GM12874 (cell line): ENCODE data around the gene OTOGL.
A peak's percentile ranks its signal among the peaks of the same experiment; 100 is the strongest.

Experiments
- TF ChIP-seq, protein P1 (sequence below): IDR thresholded peaks from 2 replicates; pipeline ENCODE4 v1.5.1; 2011; ENCODE audit warnings: low read depth, mild to moderate bottlenecking, control low read depth, low read length, moderate library complexity; ENCODE audit not compliant: insufficient read depth

Gene OTOGL

DNA sequence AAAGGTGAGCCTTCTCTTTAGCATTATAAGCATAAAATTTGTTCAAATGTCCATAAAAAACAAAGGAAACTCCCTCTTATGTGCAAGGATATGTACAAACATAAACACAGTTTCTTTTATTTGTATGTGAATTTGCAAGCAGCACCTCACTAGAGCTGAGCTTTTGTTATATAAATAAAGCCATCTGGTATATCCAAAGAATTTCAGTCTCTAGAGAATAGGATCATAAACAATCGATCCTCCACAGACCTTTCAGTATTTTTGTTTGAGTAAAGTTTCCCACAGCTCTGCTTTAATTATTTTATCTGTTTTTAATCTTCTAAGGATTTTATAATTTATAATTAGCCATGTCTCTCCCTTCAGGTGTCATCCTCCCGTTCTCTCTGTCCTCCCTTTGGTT is 89.2 kb downstream of the OTOGL start:
- TF ChIP-seq, protein P1, sequence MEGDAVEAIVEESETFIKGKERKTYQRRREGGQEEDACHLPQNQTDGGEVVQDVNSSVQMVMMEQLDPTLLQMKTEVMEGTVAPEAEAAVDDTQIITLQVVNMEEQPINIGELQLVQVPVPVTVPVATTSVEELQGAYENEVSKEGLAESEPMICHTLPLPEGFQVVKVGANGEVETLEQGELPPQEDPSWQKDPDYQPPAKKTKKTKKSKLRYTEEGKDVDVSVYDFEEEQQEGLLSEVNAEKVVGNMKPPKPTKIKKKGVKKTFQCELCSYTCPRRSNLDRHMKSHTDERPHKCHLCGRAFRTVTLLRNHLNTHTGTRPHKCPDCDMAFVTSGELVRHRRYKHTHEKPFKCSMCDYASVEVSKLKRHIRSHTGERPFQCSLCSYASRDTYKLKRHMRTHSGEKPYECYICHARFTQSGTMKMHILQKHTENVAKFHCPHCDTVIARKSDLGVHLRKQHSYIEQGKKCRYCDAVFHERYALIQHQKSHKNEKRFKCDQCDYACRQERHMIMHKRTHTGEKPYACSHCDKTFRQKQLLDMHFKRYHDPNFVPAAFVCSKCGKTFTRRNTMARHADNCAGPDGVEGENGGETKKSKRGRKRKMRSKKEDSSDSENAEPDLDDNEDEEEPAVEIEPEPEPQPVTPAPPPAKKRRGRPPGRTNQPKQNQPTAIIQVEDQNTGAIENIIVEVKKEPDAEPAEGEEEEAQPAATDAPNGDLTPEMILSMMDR: no peak

DNA sequence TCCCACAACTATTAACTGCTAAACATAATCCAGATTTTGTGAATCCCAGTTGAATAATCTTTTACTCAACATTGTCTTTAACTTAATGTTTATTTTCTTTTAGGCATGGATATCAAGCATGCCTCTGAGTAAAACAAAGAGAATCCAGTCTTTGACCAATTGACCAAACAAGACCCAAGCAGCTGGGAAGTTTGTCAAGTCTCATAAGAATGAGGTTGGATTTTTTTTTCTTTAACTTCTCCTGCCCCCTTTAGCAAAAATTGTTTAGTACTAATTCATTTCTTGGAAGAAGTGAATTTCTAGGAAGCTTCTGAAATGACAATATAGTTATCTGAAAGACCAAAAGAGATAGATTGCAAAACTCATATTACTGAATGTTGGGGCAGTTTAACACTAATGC is 89.9 kb downstream of the OTOGL start:
- TF ChIP-seq, protein P1: no peak

DNA sequence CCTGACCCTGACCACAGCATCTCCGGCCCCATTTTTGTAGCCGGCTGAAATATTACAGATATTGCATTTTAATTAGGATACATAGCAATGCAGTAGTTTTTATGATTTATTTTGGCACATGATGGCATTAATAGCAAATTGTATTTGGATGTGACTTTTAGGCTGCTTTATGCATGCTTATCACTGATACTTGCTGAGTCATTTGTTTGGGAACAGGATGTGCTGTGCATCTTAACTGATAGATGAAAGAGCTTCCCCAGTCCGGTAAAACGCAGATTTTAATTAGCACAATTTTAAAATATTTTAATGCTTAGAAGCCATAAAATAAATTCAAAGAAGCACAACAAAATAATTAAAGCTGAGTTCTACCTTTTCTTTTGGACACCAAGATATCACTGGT is 90.7 kb downstream of the OTOGL start:
- TF ChIP-seq, protein P1: no peak

DNA sequence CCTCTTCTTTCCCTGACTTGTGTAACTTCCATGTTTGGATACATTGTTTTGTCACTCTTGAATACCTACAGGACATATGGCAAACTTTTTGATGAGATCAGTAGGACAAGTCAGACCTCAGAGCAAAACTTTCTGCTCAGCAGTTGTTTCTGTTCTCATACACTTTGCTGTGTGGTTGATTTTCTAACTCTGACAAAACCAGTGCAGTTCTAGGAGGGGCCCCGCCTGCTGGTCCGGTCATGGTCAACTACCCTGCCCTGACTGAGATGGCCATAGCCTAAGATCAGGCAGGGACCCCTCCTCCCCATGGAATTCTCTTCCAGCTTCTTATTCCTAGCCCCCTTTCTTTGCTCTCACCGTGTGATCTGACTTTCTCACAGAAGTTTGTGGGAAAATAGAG is 92.8 kb downstream of the OTOGL start:
- TF ChIP-seq, protein P1: no peak

DNA sequence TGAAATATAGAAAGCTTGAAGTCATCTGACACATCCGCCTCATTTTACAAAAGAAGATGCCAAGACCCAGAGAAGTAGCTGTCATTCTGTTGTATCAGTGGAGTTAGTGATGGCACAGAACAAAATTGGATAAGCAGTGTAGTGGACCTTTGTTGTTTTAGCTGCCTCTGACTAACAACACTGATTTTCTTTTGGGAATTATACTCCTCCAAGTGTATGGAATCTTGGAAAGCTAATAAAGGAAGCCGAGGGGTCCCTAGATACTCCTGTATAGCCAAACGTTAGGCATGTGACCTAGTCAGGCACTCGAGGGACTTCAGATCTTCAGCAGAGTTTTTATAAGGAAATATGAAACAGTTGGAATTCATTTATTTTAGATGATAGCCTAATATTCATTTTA is 94.5 kb downstream of the OTOGL start:
- TF ChIP-seq, protein P1: no peak

DNA sequence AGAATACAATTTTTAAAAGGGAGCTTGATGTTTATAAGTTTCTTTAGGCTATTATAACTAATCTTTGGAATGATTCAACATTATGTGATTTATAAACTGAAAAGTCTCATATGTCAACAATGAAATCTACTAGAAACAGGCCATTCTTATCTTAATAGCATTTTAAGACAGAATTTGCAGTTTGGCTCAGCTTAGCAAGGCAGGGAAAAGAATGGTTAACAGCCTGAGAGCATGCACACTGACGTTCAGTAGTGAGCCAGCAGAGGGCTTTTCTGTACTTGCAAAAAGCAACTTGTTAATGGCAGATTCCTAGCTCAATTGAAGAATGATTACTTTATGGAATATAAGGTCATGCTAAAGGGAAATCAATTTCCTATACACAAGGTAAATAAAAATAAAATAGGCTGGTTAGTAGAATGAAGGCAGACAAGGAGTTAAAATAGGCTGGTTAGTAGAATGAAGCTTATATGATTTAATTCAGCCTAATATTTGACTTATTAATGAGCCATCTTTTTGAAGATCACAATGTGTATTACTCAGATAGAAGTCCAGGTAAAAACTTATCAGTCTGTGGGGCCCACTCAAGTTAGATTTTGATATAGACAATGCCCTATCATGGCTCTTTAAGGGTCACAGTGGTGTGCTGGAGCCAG is 95.9 kb downstream of the OTOGL start:
- TF ChIP-seq, protein P1: peak; percentile 35; the same call in 1 of the 2 replicates

DNA sequence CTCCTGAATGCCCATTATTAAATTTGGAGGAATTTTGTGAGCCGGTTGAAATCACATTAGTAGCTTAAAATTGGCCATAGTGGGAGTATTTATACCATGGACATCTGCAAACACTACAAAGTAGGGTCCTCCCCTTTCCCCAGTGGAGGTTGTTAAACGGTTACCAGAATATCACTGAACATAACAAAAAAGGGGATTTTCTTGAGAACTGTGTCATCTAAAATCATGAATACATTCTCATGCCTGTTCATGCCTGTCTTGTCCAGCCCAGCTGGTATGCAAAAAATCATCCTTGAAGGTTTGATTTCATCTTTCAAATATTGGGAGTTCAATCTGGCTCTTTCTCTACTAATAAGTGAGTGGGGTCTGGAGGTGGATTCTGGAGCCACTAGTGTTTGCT is 96.4 kb downstream of the OTOGL start:
- TF ChIP-seq, protein P1: no peak
